T-cell (primary cell): ENCODE data around the gene RAD51AP2. TPM values are rescaled to one million over a fixed set of nuclear protein-coding genes. Genes with fewer than 3 reads are reported as not detected.

Experiments
- ATAC-seq, 4 experiments: fragments of 200-7000 bp in 3 of 4; fragments of 150-1000 bp in 1 of 4; cut with Tn5 transposase; replicated peaks in 1 of 4; 1 replicate in 3 of 4; 2 replicates in 1 of 4; pipeline ENCODE4 v1.10.0; 2021; ENCODE audit warnings: moderate library complexity in 3 of 4, mild to moderate bottlenecking in 2 of 4, moderate number of reproducible peaks in 1 of 4
- CTCF ChIA-PET, 2 donors: fragments of 300-600 bp; sonication (Branson Sonifier 250); formaldehyde crosslinking; loops; one replicate each; lab custom pipeline; 2022; ENCODE audit warnings: antibody characterized with exemption in 2 of 2; lab: Charles Lee
- POLR2A ChIA-PET, 2 donors: fragments of 300-600 bp; sonication (Branson Sonifier 250); formaldehyde crosslinking; loops; one replicate each; lab custom pipeline; 2022; ENCODE audit warnings: antibody characterized with exemption in 2 of 2; lab: Charles Lee
- DNase-seq, 35 experiments: peaks; one replicate each; pipeline versions ENCODE4 v3.0.0 to v3.0.0-alpha.2; 2013 to 2023
- H3K27ac ChIP-seq: one replicate; pipeline ENCODE4 v1.5.1; 2013; ENCODE audit warnings: low read length
- H3K27me3 ChIP-seq, 2 experiments: replicated peaks in 1 of 2; 1 replicate in 1 of 2; 2 replicates in 1 of 2; pipeline versions ENCODE4 v1.6.1 to v1.7.0; 2013; ENCODE audit warnings: low read length in 1 of 2, mixed read lengths in 1 of 2; ENCODE audit not compliant: control insufficient read depth in 2 of 2, insufficient read depth in 2 of 2; ENCODE audit errors: extremely low read depth in 1 of 2
- H3K36me3 ChIP-seq, 2 donors: 1 replicate in 1 of 2; 2 replicates in 1 of 2; pipeline versions ENCODE4 v1.6.1 to v1.7.0; 2013; ENCODE audit warnings: low read length in 1 of 2; ENCODE audit not compliant: control insufficient read depth in 2 of 2, insufficient read depth in 1 of 2; ENCODE audit errors: extremely low read depth in 1 of 2
- H3K4me1 ChIP-seq, 2 experiments: 1 replicate in 1 of 2; 2 replicates in 1 of 2; pipeline versions ENCODE4 v1.6.1 to v1.7.0; 2013; ENCODE audit warnings: low read length in 2 of 2, mixed read lengths in 1 of 2; ENCODE audit not compliant: insufficient read depth in 2 of 2, control insufficient read depth in 1 of 2; ENCODE audit errors: extremely low read depth in 1 of 2
- H3K4me3 ChIP-seq, 2 donors: 1 replicate in 1 of 2; 2 replicates in 1 of 2; pipeline versions ENCODE4 v1.5.1 to v1.7.0; 2013; ENCODE audit warnings: mild to moderate bottlenecking in 2 of 2, low read length in 1 of 2, moderate library complexity in 1 of 2; ENCODE audit not compliant: control insufficient read depth in 1 of 2; ENCODE audit errors: extremely low read depth in 1 of 2
- H3K9me3 ChIP-seq: 2 replicates; pipeline ENCODE4 v1.7.0; 2013
- H3K27ac Mint-ChIP-seq, 2 donors: one replicate each; pipeline ENCODE4 v1.8.0; 2020 to 2021; ENCODE audit warnings: mild to moderate bottlenecking in 2 of 2, mixed read lengths in 2 of 2
- H3K27me3 Mint-ChIP-seq, 2 donors: one replicate each; pipeline ENCODE4 v1.8.0; 2021 to 2022; ENCODE audit warnings: mixed read lengths in 2 of 2
- H3K36me3 Mint-ChIP-seq: one replicate; pipeline ENCODE4 v1.8.0; 2021; ENCODE audit warnings: mixed read lengths
- H3K4me1 Mint-ChIP-seq, 3 donors: one replicate each; pipeline ENCODE4 v1.8.0; 2020 to 2022; ENCODE audit warnings: mixed read lengths in 3 of 3, mild to moderate bottlenecking in 1 of 3
- H3K4me3 Mint-ChIP-seq, 3 donors: one replicate each; pipeline ENCODE4 v1.8.0; 2020 to 2022; ENCODE audit warnings: mild to moderate bottlenecking in 3 of 3, mixed read lengths in 3 of 3, moderate library complexity in 3 of 3
- H3K9me3 Mint-ChIP-seq, 3 donors: one replicate each; pipeline ENCODE4 v1.8.0; 2020 to 2022; ENCODE audit warnings: mixed read lengths in 3 of 3
- WGBS: methylation state at CpG from one replicate; pipeline ENCODE4 v1.1.5; 2013; ENCODE audit warnings: missing lambda C conversion rate; ENCODE audit not compliant: insufficient coverage; 5-methylcytosine and 5-hydroxymethylcytosine counted together
- total RNA-seq, 35 experiments: library from RNA in 6 of 35; stranded (reverse) in 6 of 35; fragments of 120-200 nt in 1 of 35; gene quantifications; one replicate each; pipeline versions ENCODE4 v1.2.1 to v1.2.4 and lab custom pipeline; 2013 to 2026

The RAD51AP2 gene
- total RNA-seq, 5 donors from 2014 or later (not counting 1 experiment from before 2014, with no cell fraction given) = not detected

DNA sequence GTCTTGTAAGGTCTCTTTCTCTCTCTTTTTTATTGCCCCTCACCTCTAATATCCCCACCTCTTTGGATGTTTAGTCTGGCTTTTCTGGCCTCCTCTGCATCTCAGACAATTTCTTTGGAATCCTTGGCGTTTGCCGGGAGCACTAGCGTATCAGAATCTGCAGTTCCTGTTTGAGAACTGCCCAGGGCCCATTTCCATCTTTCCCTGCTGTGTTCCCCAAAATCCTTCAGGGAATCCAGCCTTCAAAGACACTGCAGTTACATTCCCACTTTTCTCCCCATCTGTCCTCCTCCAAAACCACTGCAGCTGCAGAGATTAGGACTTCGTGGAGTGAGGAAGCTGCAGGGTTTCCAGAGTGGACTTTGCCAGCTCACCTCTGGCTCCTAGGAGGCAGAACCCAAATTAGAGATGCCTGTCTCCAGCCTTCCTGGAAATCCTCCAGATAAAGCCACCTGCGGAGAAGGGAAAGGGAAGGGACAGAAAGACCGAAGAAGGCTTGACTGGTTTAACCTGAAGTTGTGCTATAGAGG, 25.0 kb upstream of the RAD51AP2 start:
- Histone ChIP-seq H3K9me3 (no peaks in the 10 kb centered on the region), H3K36me3 (no peaks in the 10 kb centered on the region), H3K4me3 (no peak overlapping the region), H3K27me3 (peaks cover 19 to 22% of the 10 kb centered on the region in 2 experiments), H3K27ac (no peak overlapping the region), H3K4me1 (peaks cover 0 to 3% of the 10 kb centered on the region in 2 experiments)
- ATAC-seq (no peak), DNase-seq (no peak)
- 41% methylated on average over 4 of the region's 6 CpGs for WGBS
- H3K27ac Mint-ChIP-seq = no peak overlapping the region
- no peak overlapping the region for H3K4me3 Mint-ChIP-seq
- peaks cover 0 to 4% (median 0%) of the 10 kb centered on the region in 3 donors for H3K9me3 Mint-ChIP-seq
- H3K36me3 Mint-ChIP-seq = no peaks in the 10 kb centered on the region
- POLR2A ChIA-PET = no interaction called here
- peaks cover 38 to 54% of the 10 kb centered on the region in 2 donors for H3K27me3 Mint-ChIP-seq
- CTCF ChIA-PET = no interaction called here
- H3K4me1 Mint-ChIP-seq = peaks cover 0 to 4% (median 3%) of the 10 kb centered on the region in 3 donors

GRCh38 chr2:17542471-17542870, 24.2 kb upstream of the RAD51AP2 start:
- Mint-ChIP-seq H3K4me1 (peaks cover 0 to 4% (median 3%) of the 10 kb centered on the region in 3 donors), H3K36me3 (no peaks in the 10 kb centered on the region), H3K27ac (no peak overlapping the region), H3K27me3 (peaks cover 44 to 52% of the 10 kb centered on the region in 2 donors), H3K9me3 (peaks cover 0 to 4% (median 0%) of the 10 kb centered on the region in 3 donors), H3K4me3 (no peak overlapping the region)
- no peak overlapping the region for H3K4me3 ChIP-seq
- H3K36me3 ChIP-seq = no peaks in the 10 kb centered on the region
- peaks cover 22 to 25% of the 10 kb centered on the region in 2 experiments for H3K27me3 ChIP-seq
- peaks cover 0 to 3% of the 10 kb centered on the region in 2 experiments for H3K4me1 ChIP-seq
- H3K9me3 ChIP-seq = no peaks in the 10 kb centered on the region
- H3K27ac ChIP-seq = no peak overlapping the region
- CTCF ChIA-PET = no interaction called here
- POLR2A ChIA-PET = no interaction called here
- ATAC-seq (no peak), DNase-seq (no peak)
- 83% methylated on average over 1 of the region's 2 CpGs for WGBS

- peaks cover 0 to 4% (median 0%) of the 10 kb centered on the region in 3 donors for H3K9me3 Mint-ChIP-seq
- ChIA-PET POLR2A (no interaction called here), CTCF (no interaction called here)
- no peak overlapping the region for H3K4me3 ChIP-seq
- no peak for DNase-seq
- H3K27me3 Mint-ChIP-seq = peaks cover 47 to 52% of the 10 kb centered on the region in 2 donors
- WGBS = 18% methylated on average over 8 of the region's 12 CpGs
- no peak overlapping the region for H3K4me3 Mint-ChIP-seq
- H3K36me3 ChIP-seq = no peaks in the 10 kb centered on the region
- H3K4me1 Mint-ChIP-seq = peaks cover 0 to 4% (median 3%) of the 10 kb centered on the region in 3 donors
- no peak overlapping the region for H3K27ac Mint-ChIP-seq
- H3K27me3 ChIP-seq = peaks cover 22 to 27% of the 10 kb centered on the region in 2 experiments
- no peak overlapping the region for H3K27ac ChIP-seq
- H3K4me1 ChIP-seq = peaks cover 0 to 3% of the 10 kb centered on the region in 2 experiments
- H3K36me3 Mint-ChIP-seq = no peaks in the 10 kb centered on the region
- no peak for ATAC-seq
- no peaks in the 10 kb centered on the region for H3K9me3 ChIP-seq
Measured at GRCh38 chr2:17541531-17541950, 23.3 kb upstream of the RAD51AP2 start.

GRCh38 chr2:17540813-17541530, 22.7 kb upstream of the RAD51AP2 start:
- ATAC-seq (no peak), DNase-seq (no peak)
- 12% methylated on average over 17 of the region's 21 CpGs for WGBS
- peaks cover 52 to 55% of the 10 kb centered on the region in 2 donors for H3K27me3 Mint-ChIP-seq
- CTCF ChIA-PET = no interaction called here
- POLR2A ChIA-PET = no interaction called here
- Histone ChIP-seq H3K27me3 (peaks cover 22 to 33% of the 10 kb centered on the region in 2 experiments), H3K4me1 (peaks cover 0 to 3% of the 10 kb centered on the region in 2 experiments), H3K4me3 (no peak overlapping the region), H3K27ac (no peak overlapping the region), H3K36me3 (no peaks in the 10 kb centered on the region), H3K9me3 (no peaks in the 10 kb centered on the region)
- no peak overlapping the region for H3K4me3 Mint-ChIP-seq
- H3K27ac Mint-ChIP-seq = no peak overlapping the region
- peaks cover 0 to 4% (median 3%) of the 10 kb centered on the region in 3 donors for H3K4me1 Mint-ChIP-seq
- H3K36me3 Mint-ChIP-seq = no peaks in the 10 kb centered on the region
- peaks cover 0 to 4% (median 0%) of the 10 kb centered on the region in 3 donors for H3K9me3 Mint-ChIP-seq

- H3K27ac Mint-ChIP-seq = no peak within 1 kb of the TSS
- Histone ChIP-seq H3K27ac (no peak within 1 kb of the TSS), H3K9me3 (no peaks in the 10 kb centered on the region), H3K4me1 (peaks cover 0 to 3% of the 10 kb centered on the region in 2 experiments), H3K36me3 (no peaks in the 10 kb centered on the region), H3K4me3 (no peak within 1 kb of the TSS), H3K27me3 (peaks cover 22 to 32% of the 10 kb centered on the region in 2 experiments)
- no peaks in the 10 kb centered on the region for H3K36me3 Mint-ChIP-seq
- H3K27me3 Mint-ChIP-seq = peaks cover 56 to 59% of the 10 kb centered on the region in 2 donors
- H3K4me1 Mint-ChIP-seq = peaks cover 0 to 4% (median 3%) of the 10 kb centered on the region in 3 donors
- H3K4me3 Mint-ChIP-seq = no peak within 1 kb of the TSS
- 2% methylated on average over 26 of the region's 43 CpGs for WGBS
- ATAC-seq (no peak), DNase-seq (no peak)
- H3K9me3 Mint-ChIP-seq = peaks cover 0 to 4% (median 0%) of the 10 kb centered on the region in 3 donors
- CTCF ChIA-PET = no interaction called here
- POLR2A ChIA-PET = no interaction called here
Measured at GRCh38 chr2:17540093-17540812, 22.0 kb upstream of the RAD51AP2 start, which contains the start of gene VSNL1. Gene VSNL1, plus strand, starts transcription at chr2:17540696. Its CDS starts 51,379 bp downstream, at chr2:17592075.

- DNase-seq = no peak
Measured at GRCh38 chr2:17539611-17540092, 21.4 kb upstream of the RAD51AP2 start.

More at GRCh38 chr2:17539611-17540092, 21.4 kb upstream of the RAD51AP2 start:
- Histone ChIP-seq H3K36me3 (no peaks in the 10 kb centered on the region), H3K9me3 (no peaks in the 10 kb centered on the region), H3K27ac (no peak overlapping the region), H3K4me3 (no peak overlapping the region), H3K4me1 (peaks cover 0 to 3% of the 10 kb centered on the region in 2 experiments), H3K27me3 (peaks cover 22 to 32% of the 10 kb centered on the region in 2 experiments)
- peaks cover 59 to 63% of the 10 kb centered on the region in 2 donors for H3K27me3 Mint-ChIP-seq
- H3K9me3 Mint-ChIP-seq = peaks cover 0 to 4% (median 0%) of the 10 kb centered on the region in 3 donors
- POLR2A ChIA-PET = no interaction called here
- peaks cover 0 to 4% (median 3%) of the 10 kb centered on the region in 3 donors for H3K4me1 Mint-ChIP-seq
- H3K4me3 Mint-ChIP-seq = no peak overlapping the region
- CTCF ChIA-PET = no interaction called here
- WGBS = 13% methylated on average over 12 of the region's 13 CpGs
- ATAC-seq = no peak
- H3K36me3 Mint-ChIP-seq = no peaks in the 10 kb centered on the region
- H3K27ac Mint-ChIP-seq = no peak overlapping the region
